ENCODE data around the gene ZNF284.
"Not testable (repeated sequence)": the region's sequence is repeated elsewhere in the genome, so short reads cannot be mapped to it uniquely, and the experiment has no call there.

ZNF284 gene

DNA sequence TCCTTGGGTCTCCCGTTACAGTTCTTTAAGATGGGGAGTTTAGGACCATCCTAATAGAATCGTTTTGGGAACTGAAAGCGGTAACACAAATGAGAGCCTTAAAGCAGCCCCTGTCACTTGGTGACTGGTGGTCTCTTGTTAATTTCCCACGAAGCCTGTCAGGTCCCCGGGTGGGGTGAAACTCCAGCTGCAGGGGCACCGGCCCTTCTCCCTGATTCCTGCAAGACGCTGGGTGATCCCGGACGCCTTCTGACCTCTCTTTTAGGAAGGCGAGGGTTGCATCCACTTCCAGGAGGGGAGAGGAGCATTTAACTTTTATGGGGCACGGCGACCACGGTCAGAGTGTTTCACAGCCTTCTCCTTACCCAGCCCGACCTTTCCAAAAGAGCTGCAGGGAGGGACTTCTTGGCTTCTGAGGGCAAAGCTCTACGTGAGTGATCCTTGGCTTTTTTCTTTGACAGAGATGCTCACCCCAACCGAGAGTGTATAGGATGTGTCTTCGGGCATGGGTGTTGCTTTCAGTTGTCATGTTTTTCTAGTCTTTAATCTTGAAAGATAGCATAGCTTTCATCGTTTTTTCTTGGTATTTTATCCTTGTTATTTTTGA lies 41.9 kb downstream of the ZNF284 start:
- H3K36me3 ChIP-seq (ENCODE audit: control insufficient read depth, insufficient read depth, low read length) = no peaks in the 10 kb centered on the region
- H3K9ac ChIP-seq (ENCODE audit: low read length) = peak overlapping the region; percentile 70
- H3K4me1 ChIP-seq (ENCODE audit: control insufficient read depth, insufficient read depth, low read length) = no peaks in the 10 kb centered on the region
- no peaks in the 10 kb centered on the region for H3K9me3 ChIP-seq (ENCODE audit: control insufficient read depth, low read length)
- H3K27me3 ChIP-seq (ENCODE audit: control insufficient read depth, insufficient read depth, low read length) = no peaks in the 10 kb centered on the region
- peak overlapping the region; percentile 84 for H3K4me3 ChIP-seq (ENCODE audit: low read length)

DNA sequence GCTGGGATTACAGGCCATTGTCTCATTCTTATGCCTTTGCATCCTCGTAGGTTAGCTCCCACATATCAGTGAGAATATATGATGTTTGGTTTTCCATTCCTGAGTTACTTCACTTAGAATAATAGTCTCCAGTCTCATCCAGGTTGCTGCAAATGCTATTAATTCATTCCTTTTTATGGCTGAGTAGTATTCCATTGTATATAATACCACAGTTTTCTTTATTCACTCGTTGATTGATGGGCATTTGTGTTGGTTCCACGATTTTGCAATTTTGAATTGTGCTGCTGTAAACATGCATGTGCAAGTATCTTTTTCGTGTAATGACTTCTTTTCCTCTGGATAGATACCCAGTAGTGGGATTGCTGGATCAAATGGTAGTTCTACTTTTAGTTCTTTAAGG lies 49.2 kb downstream of the ZNF284 start:
- not testable (repeated sequence) for H3K9ac ChIP-seq (ENCODE audit: low read length); H3K36me3 ChIP-seq (ENCODE audit: control insufficient read depth, insufficient read depth, low read length); H3K9me3 ChIP-seq (ENCODE audit: control insufficient read depth, low read length); H3K4me3 ChIP-seq (ENCODE audit: low read length); H3K4me1 ChIP-seq (ENCODE audit: control insufficient read depth, insufficient read depth, low read length); H3K27me3 ChIP-seq (ENCODE audit: control insufficient read depth, insufficient read depth, low read length)

DNA sequence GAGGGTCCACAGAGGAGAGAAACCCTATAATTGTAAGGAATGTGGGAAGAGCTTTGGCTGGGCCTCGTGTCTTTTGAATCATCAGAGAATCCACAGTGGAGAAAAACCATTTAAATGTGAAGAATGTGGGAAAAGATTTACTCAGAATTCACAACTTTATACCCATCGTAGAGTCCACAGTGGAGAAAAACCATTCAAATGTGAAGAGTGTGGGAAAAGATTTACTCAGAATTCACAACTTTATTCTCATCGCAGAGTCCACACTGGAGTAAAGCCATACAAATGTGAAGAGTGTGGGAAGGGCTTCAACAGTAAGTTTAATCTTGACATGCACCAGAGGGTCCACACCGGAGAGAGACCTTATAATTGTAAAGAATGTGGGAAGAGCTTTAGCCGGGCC lies 60.0 kb downstream of the ZNF284 start:
- Histone ChIP-seq H3K4me1 (ENCODE audit: control insufficient read depth, insufficient read depth, low read length) (no peaks in the 10 kb centered on the region), H3K27me3 (ENCODE audit: control insufficient read depth, insufficient read depth, low read length) (no peaks in the 10 kb centered on the region), H3K4me3 (ENCODE audit: low read length) (no peak overlapping the region), H3K9me3 (ENCODE audit: control insufficient read depth, low read length) (peaks cover 10% of the 10 kb centered on the region), H3K9ac (ENCODE audit: low read length) (no peak overlapping the region), H3K36me3 (ENCODE audit: control insufficient read depth, insufficient read depth, low read length) (peaks cover 6% of the 10 kb centered on the region)
